Activated CD4-positive, alpha-beta T cell treated with anti-CD3 and anti-CD28 coated beads for 36 hours (primary cell): ENCODE measurements around the gene PPP6R2. TPM values are rescaled to one million over a fixed set of nuclear protein-coding genes. Genes with fewer than 3 reads are reported as not detected.

ENCODE experiments used
- ATAC-seq: fragments of 200-7000 bp; cut with Tn5 transposase; one replicate; pipeline ENCODE4 v1.10.0; 2021; ENCODE audit warnings: mild to moderate bottlenecking, moderate library complexity
- CTCF ChIA-PET: fragments of 350-600 bp; sonication (Branson Sonifier 250); formaldehyde crosslinking; loops from one replicate; lab custom pipeline; 2021; ENCODE audit warnings: antibody characterized with exemption; lab: Charles Lee
- POLR2A ChIA-PET: fragments of 350-600 bp; sonication (Branson Sonifier 250); formaldehyde crosslinking; loops from one replicate; lab custom pipeline; 2021; ENCODE audit warnings: antibody characterized with exemption, inconsistent platforms; lab: Charles Lee
- DNase-seq: peaks from one replicate; pipeline ENCODE4 v3.0.0-alpha.2; 2020
- H3K27ac Mint-ChIP-seq: one replicate; pipeline ENCODE4 v1.8.0; 2021; ENCODE audit warnings: mixed read lengths
- H3K27me3 Mint-ChIP-seq: one replicate; pipeline ENCODE4 v1.8.0; 2021; ENCODE audit warnings: mixed read lengths
- H3K36me3 Mint-ChIP-seq: one replicate; pipeline ENCODE4 v1.8.0; 2021; ENCODE audit warnings: low read depth, mixed read lengths
- H3K4me1 Mint-ChIP-seq: one replicate; pipeline ENCODE4 v1.8.0; 2021; ENCODE audit warnings: mixed read lengths
- H3K4me3 Mint-ChIP-seq: one replicate; pipeline ENCODE4 v1.8.0; 2021; ENCODE audit warnings: mild to moderate bottlenecking, moderate library complexity, mixed read lengths
- H3K9me3 Mint-ChIP-seq: one replicate; pipeline ENCODE4 v1.8.0; 2021; ENCODE audit warnings: low read depth, mixed read lengths
- intact Hi-C, 2 experiments: fragments of 100-400 bp; cut with DNase I in 1 of 2; cut with micrococcal nuclease in 1 of 2; formaldehyde crosslinking; loops; one replicate each; pipeline versions ENCODE4 v1.14.2 to v1.15.1; 2022 to 2024; cut with DNase I, micrococcal nuclease
- total RNA-seq, 2 experiments: library from RNA; stranded (reverse); gene quantifications; one replicate each; pipeline ENCODE4 v1.2.3, GENCODE V29; 2021

The PPP6R2 gene
- total RNA-seq, 2 experiments from 2014 or later, result 37.3 to 39.5 TPM

DNA sequence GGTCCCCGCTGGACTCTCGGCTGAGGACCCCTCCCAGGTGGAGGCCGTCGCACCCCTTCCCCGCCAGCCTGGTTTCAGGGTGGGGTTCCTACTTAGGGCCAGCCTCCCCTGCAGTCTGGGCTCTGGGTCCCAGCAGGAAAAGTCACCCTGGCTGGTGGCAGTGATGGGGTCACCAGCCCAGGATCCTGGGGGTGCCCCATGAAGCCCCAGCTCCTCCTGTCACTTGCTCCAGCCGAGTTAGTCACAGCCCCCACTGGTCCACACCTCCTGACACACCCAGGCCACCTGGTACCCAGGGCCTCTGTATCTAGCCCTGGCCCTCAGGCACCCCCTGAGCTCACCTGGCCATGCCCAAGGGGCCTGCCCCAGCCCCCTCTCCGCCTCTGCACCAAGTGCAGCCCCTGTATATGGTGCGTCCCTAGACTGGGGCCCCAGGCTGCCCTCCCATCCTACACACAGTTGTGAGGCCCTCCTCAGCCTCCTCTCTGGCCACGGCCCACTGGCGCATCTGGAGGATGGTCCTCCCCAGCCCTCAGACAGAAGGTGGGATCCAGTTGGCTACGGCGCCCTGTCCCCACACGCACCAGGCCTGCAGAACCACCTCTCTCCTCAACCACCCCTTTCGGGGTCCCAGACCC is 42.4 kb upstream of the PPP6R2 start:
- CTCF ChIA-PET, result interaction anchor here (0.6 kb wide), 1 partner anchor 148 kb away, joined by 3 read pairs; no protein-coding TSS in a partner anchor

DNA sequence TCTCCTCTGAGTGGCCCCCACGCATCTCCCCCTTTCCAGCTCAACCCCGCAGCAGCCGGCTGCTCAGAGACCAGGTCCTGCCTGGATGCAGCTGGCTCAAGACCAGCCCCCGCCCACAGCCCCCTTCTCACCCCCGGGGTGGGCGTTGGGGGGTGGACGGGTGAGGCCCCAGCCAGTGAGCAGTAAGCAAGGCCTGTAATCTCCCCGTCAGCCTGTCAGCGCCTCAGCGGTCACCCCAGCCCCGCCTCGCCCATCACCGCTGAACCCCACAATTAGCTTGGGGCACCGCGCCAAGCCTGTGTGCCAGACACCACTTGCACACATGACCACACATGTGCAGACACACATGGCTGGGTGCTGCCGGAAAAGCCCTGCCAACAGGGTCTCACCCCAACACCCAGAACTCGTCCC is 41.5 kb upstream of the PPP6R2 start:
- Mint-ChIP-seq H3K27ac (no peak overlapping the region), H3K36me3 (no peaks in the 10 kb centered on the region), H3K27me3 (peaks cover 30% of the 10 kb centered on the region), H3K9me3 (no peaks in the 10 kb centered on the region), H3K4me3 (no peak overlapping the region), H3K4me1 (peaks cover 6% of the 10 kb centered on the region)
- intact Hi-C loops, result no loop called here
- ChIA-PET CTCF (no interaction called here), POLR2A (no interaction called here)
- ATAC-seq (no peak), DNase-seq (no peak)

More for the DNA sequence above, 42.4 kb upstream of the PPP6R2 start:
- ATAC-seq (no peak), DNase-seq (no peak)
- Mint-ChIP-seq H3K9me3 (no peaks in the 10 kb centered on the region), H3K4me3 (no peak overlapping the region), H3K27ac (no peak overlapping the region), H3K27me3 (peaks cover 24% of the 10 kb centered on the region), H3K36me3 (no peaks in the 10 kb centered on the region), H3K4me1 (no peaks in the 10 kb centered on the region)
- POLR2A ChIA-PET, result no interaction called here
- intact Hi-C loops, result no loop called here

DNA sequence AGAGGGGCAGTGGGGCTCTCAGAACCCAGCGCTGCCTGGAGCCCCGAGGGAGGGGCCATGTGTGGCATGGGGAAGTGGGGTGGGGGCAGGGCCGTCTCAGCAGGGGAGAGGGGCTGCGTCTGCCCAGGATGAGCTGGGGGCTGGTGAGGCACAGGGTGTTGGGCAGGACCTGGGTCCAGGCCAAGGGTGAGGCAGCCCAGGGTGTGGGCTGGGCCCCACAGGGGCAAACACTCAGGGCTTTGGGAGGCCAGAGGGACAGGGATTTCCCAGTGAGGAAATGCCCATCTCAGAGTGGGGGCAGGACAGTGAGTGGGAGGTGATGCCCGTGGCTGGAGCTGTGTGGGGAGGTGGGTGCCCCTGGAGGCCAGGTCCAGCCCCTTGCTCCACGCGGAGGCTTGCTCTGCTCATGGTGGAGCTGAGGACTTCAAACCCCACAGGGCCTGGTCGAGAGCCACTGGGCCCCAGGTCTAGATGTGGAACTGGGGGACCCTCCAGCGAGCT is 41.0 kb upstream of the PPP6R2 start:
- Mint-ChIP-seq H3K27ac (no peak overlapping the region), H3K36me3 (no peaks in the 10 kb centered on the region), H3K9me3 (no peaks in the 10 kb centered on the region), H3K4me3 (no peak overlapping the region), H3K4me1 (peaks cover 6% of the 10 kb centered on the region), H3K27me3 (peaks cover 30% of the 10 kb centered on the region)
- DNase-seq (no peak), ATAC-seq (no peak)
- ChIA-PET CTCF (no interaction called here), POLR2A (no interaction called here)
- intact Hi-C loops, result no loop called here

DNA sequence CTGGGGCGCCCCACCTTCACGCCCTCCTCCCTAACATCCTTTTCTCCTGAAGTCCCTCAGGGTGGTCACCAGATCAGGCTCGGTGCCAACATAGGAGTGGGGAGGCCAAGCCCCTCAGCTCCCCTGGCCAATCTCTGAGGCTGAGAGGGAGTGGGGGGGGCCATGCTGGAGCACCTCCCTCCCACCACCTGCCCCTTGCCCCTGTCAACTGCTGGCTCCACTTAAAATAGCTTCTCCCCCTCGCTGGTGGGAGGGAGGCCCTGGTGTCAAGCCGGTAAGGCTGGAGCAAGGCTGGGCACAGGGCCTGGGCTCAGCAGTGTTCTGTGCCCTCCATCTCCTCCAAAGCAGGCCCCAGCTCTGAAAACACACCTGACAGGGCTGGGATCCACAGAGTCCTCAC is 40.6 kb upstream of the PPP6R2 start:
- H3K9me3 Mint-ChIP-seq, result no peaks in the 10 kb centered on the region
- no peaks in the 10 kb centered on the region for H3K36me3 Mint-ChIP-seq
- intact Hi-C loops, result no loop called here
- ChIA-PET POLR2A (no interaction called here), CTCF (no interaction called here)
- peaks cover 26% of the 10 kb centered on the region for H3K27me3 Mint-ChIP-seq
- no peak overlapping the region for H3K4me3 Mint-ChIP-seq
- ATAC-seq (no peak), DNase-seq (no peak)
- H3K27ac Mint-ChIP-seq, result no peak overlapping the region
- peaks cover 6% of the 10 kb centered on the region for H3K4me1 Mint-ChIP-seq

DNA sequence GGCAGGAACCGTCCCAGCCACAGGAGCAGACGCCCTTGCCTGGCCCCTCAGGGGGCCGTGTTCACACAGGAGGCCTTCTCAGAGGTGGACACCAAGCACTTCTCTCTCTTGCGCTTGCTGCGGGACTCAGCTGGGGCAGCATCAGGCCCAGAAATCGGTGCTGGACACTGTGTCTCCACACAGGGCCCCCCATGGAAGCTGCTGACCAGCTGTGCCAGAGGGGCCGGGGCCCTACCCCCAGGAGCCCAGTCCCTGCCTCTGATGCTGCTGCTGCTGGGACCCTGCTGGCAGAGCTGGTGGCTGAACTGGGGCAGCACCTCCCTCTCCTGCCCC is 39.6 kb upstream of the PPP6R2 start:
- H3K36me3 Mint-ChIP-seq, result no peaks in the 10 kb centered on the region
- H3K4me3 Mint-ChIP-seq, result no peak overlapping the region
- peaks cover 6% of the 10 kb centered on the region for H3K4me1 Mint-ChIP-seq
- intact Hi-C loops, result no loop called here
- POLR2A ChIA-PET, result no interaction called here
- ATAC-seq, result no peak
- H3K27ac Mint-ChIP-seq, result no peak overlapping the region
- CTCF ChIA-PET, result no interaction called here
- H3K9me3 Mint-ChIP-seq, result no peaks in the 10 kb centered on the region
- DNase-seq, result no peak
- peaks cover 19% of the 10 kb centered on the region for H3K27me3 Mint-ChIP-seq

DNA sequence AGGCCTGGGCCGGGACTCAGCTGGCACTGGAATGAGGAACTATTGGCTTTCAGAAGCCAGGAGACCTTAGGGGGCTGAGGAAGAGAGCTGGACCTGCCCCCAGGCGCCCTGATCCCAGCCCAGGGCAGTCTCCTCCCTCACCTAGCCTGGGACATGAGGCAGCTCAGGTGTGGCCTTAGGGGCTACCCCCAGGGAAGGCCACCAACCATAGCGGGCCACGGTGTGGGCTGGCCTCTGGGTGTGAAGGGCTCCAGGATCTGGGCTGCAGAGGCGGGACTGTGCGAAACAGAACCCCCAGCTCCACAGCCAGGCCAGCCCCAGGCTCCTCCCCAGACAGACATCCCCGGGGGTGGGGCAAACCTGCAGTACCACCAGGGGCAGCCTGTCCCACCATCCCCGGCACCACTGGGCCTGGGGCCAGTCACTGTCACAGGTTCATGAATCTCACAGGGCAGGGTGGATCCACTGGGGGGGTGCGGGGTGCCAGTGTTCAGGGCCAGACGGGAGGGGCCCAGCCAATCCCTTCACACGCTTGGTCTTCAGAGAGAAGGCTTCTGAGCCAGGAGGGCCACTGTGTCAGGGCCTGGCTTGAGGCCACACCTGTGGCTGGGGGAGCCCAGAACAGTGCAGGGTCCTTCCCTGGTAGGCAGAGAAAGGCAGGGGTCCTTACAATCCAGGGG is 39.1 kb upstream of the PPP6R2 start:
- ATAC-seq, result no peak
- Mint-ChIP-seq H3K36me3 (no peaks in the 10 kb centered on the region), H3K27ac (no peak overlapping the region), H3K27me3 (peaks cover 19% of the 10 kb centered on the region), H3K9me3 (no peaks in the 10 kb centered on the region), H3K4me3 (no peak overlapping the region), H3K4me1 (peaks cover 6% of the 10 kb centered on the region)
- ChIA-PET POLR2A (no interaction called here), CTCF (no interaction called here)
- intact Hi-C loops, result no loop called here
- DNase-seq, result no peak

DNA sequence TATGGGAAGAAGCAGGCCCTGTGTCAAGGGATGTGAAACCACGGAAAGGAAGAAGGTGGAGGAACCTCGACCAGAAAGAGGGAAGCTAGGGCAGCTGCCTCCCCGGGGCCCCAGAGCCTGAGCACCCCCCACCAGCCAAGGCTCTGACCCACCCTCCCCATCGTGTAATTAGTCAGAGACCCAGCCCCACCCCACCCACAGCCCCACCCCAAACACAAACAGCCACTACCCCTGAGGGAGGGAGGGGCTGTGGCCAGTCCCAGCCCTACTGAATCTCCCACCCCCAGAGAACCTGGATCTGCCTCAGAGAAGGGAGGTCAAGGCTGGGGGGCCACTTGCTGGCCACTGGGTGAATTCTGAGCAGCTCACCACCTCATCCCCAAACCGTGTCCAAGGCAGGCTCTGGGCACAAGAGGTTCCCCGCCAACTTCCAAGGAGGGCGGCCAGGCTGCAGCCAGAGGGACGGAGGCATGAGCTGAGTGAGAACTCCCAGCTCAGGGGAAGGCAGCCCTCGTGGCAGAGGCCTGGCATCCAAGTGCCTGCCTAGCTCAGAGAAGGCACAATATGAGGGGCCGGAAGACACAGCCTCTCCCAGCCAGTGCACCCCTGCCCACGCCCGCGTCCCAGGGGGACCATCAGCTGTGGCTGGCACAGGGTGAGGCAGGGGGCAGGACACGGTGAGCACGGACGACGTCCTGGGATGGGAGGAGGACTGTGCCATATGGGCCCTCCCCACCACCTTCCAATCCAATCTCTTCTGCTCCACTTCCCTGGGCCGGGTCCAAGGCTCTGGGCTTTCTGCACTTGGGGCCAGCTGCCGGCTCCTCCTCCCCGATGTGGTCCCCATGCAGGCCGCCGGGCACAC is 38.4 kb upstream of the PPP6R2 start:
- Mint-ChIP-seq H3K27ac (no peak overlapping the region), H3K4me3 (no peak overlapping the region), H3K9me3 (no peaks in the 10 kb centered on the region), H3K27me3 (peaks cover 19% of the 10 kb centered on the region), H3K36me3 (no peaks in the 10 kb centered on the region), H3K4me1 (peaks cover 6% of the 10 kb centered on the region)
- no peak for DNase-seq
- intact Hi-C loops, result no loop called here
- CTCF ChIA-PET, result interaction anchor here (0.7 to 1.0 kb wide), 2 partner anchors 97 to 193 kb away, joined by 3 read pairs; no protein-coding TSS in a partner anchor
- no peak for ATAC-seq
- POLR2A ChIA-PET, result interaction anchor here (0.7 kb wide), 1 partner anchor 15 kb away, joined by 3 read pairs; no protein-coding TSS in a partner anchor

DNA sequence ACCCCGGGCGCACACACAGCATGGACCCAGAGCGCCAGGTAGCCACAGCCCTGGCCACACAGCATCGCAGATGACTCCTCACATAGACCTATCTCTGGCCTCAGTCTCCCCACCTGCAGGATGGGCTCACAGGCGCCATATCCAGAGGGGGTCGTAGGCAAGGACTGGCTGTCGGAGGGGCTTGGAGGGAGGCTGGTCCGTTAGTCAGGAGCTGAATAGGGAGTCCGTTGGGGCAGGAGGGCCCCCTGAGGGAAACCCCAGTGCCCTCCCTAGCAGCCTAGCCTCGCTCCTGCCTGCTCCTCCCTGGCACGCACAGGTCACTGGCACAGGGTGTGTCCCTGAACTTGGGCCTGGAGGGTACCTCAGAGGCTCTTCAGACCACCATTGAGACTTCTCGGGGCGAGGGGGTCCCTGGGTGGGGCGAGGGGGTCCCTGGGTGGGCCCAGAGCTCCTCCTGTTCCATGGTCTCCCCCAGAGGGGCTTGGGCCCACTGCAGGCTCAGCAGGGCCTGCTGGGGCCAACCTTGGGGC is 37.7 kb upstream of the PPP6R2 start:
- no peaks in the 10 kb centered on the region for H3K36me3 Mint-ChIP-seq
- ATAC-seq (no peak), DNase-seq (no peak)
- peaks cover 6% of the 10 kb centered on the region for H3K4me1 Mint-ChIP-seq
- intact Hi-C loops, result no loop called here
- no peak overlapping the region for H3K27ac Mint-ChIP-seq
- H3K4me3 Mint-ChIP-seq, result no peak overlapping the region
- H3K27me3 Mint-ChIP-seq, result peaks cover 19% of the 10 kb centered on the region
- POLR2A ChIA-PET, result no interaction called here
- H3K9me3 Mint-ChIP-seq, result no peaks in the 10 kb centered on the region
- CTCF ChIA-PET, result interaction anchor here (0.7 to 1.2 kb wide), 3 partner anchors 29 to 192 kb away, joined by 3 read pairs; no protein-coding TSS in a partner anchor

DNA sequence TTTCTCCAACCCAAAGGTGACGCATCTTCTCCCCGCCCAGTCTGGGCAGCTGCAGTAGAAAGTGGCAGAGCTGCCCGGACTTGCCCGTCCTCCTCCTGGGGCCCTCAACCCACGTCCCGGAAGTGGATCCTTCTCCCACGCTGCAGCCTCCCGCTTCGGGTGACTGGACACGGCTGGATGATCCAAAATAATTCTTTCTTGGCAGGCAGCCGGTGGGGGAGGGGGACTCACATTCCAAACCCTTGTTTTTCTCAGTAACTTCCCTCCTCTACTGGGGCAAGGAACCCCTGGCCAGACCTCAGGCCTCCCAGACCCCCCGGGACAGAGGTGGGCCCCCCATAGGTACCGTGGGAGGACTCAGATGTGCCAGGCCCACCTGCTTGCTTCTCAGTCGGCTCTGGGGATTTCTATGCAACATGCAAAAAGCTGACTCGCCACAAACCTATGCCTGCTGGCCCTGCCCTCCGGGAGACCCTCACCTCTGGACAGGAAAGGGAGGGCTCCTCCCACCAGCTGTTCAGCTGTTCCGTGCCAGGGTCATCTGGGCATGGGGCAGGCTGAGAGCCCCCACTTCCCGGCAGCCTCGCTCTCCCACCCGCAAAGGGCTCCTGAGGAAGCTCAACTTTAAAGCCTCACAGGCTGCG is 37.1 kb upstream of the PPP6R2 start:
- Mint-ChIP-seq H3K27ac (no peak overlapping the region), H3K9me3 (no peaks in the 10 kb centered on the region), H3K4me1 (peaks cover 6% of the 10 kb centered on the region), H3K36me3 (no peaks in the 10 kb centered on the region), H3K4me3 (peak overlapping the region; percentile 43), H3K27me3 (peaks cover 17% of the 10 kb centered on the region)
- ChIA-PET CTCF (interaction anchor here (1.0 to 1.2 kb wide), 2 partner anchors 30 to 192 kb away, joined by 3 read pairs; no protein-coding TSS in a partner anchor), POLR2A (no interaction called here)
- ATAC-seq (no peak), DNase-seq (peak; percentile 42)
- intact Hi-C loops, result no loop called here

DNA sequence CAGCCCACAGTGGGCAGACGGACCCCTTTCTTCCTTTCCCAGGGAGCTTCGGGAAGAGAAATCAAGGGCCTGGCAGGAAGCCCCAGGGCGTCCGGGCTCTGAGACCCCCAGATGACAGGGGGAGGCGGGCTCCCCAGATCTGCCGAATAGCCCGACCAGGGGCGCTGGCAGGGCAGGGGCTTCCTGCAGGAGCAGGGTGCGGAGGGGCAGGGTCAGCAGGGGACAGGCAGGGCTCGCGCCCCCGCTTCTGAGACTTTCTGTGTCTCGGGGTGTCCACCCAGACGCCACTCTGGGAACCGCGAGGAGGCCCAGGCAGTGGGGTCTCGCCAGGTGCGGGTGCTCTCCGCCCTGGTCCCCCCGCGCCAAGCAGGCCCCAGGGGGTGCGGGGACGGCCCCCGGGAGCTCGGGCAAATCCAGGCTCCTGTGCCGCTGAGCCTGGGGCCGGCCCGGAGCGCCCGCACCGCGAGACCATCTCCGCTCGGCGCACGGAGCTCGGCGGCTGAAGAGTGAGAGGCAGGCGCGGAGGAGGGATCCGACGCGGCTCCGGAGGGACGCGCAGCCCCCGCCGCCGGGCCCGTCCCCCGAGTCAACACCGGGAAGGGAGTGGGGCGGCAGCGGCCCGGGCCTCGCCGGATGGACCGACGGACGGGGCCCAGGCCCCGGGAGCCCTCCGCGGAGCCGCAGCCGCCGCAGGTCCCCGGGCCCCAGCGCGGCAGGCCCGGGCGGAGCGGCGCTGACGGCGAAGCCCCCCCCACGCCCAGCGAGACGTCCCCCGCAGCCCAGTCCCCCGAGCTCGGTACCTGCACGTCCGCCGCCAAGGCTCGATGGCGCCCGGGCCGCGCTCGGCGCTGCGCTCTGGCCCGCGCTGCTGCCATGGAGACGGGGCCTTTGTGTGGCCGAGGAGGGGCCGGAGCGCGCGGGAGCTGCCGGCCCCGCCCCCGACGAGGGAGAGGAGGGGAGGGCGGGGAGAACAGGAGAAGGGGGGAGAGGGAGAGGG is 36.1 kb upstream of the PPP6R2 start, which contains the start of gene PLXNB2:
PLXNB2 (minus strand) TSS at position 894 of the 997 bp plus-strand sequence. CDS start 17,062 bp downstream, outside the sequence.
- H3K4me1 Mint-ChIP-seq, result peaks cover 6% of the 10 kb centered on the region
- ChIA-PET POLR2A (no interaction called here), CTCF (interaction anchor here (0.7 to 1.2 kb wide), 3 partner anchors 31 to 35 kb away, joined by 3 to 4 read pairs (median 3); no protein-coding TSS in a partner anchor)
- no peaks in the 10 kb centered on the region for H3K36me3 Mint-ChIP-seq
- H3K4me3 Mint-ChIP-seq, result peak within 1 kb of the TSS; percentile 43
- ATAC-seq (peak; percentile 59), DNase-seq (peak; percentile 40)
- no peaks in the 10 kb centered on the region for H3K9me3 Mint-ChIP-seq
- intact Hi-C loops, result no loop called here
- H3K27me3 Mint-ChIP-seq, result peaks cover 17% of the 10 kb centered on the region
- no peak within 1 kb of the TSS for H3K27ac Mint-ChIP-seq
